Body of pancreas (tissue), 4 donors: Measurements from ENCODE around the gene MEOX2.

ENCODE experiments used
- CTCF ChIP-seq, 7 experiments: fragments of 450-650 bp in 4 of 7; fragments of 200-600 bp in 3 of 7; sonication (generic) in 3 of 7; IDR thresholded peaks; one replicate each; pipeline ENCODE4 v1.5.1; 2016 to 2019; ENCODE audit warnings: antibody characterized with exemption in 7 of 7
- POLR2A ChIP-seq, 3 donors: fragments of 450-650 bp; IDR thresholded peaks; one replicate each; pipeline ENCODE4 v1.6.1; 2016; ENCODE audit warnings: antibody characterized with exemption in 3 of 3, mild to moderate bottlenecking in 2 of 3

- TF ChIP-seq CTCF (IDR thresholded peaks at IDR 0.05) (no peak), POLR2A (IDR thresholded peaks at IDR 0.05) (no peak)
Observed at GRCh38 chr7:15680446-15680845, 6.0 kb downstream of the MEOX2 start.
